HL-60 (cell line): ENCODE results near the gene GPC5.

ENCODE experiments used
- DNase-seq, 2 experiments: peaks; one replicate each; pipeline ENCODE4 v3.0.0-alpha.2; 2010 to 2020; ENCODE audit warnings: low read depth in 1 of 2, low spot score in 1 of 2
- H3K27ac ChIP-seq: fragments of 250-450 bp; sonication (Bioruptor Pico); replicated peaks from 2 replicates; pipeline ENCODE4 v1.5.1; 2020; ENCODE audit warnings: mild to moderate bottlenecking, moderate library complexity
- H3K27me3 ChIP-seq: fragments of 250-450 bp; sonication (Bioruptor Pico); 2 replicates; pipeline ENCODE4 v1.5.1; 2021; ENCODE audit warnings: mild to moderate bottlenecking, moderate library complexity; ENCODE audit not compliant: insufficient read depth, poor library complexity, severe bottlenecking
- H3K4me3 ChIP-seq: replicated peaks from 2 replicates; pipeline ENCODE4 v1.5.1; 2011; ENCODE audit warnings: mild to moderate bottlenecking, control low read depth, low read length; ENCODE audit not compliant: insufficient read depth
- CTCF ChIP-seq: IDR thresholded peaks from one replicate; pipeline ENCODE4 v1.5.1; 2011; ENCODE audit warnings: low read length, control low read depth, inconsistent platforms; ENCODE audit not compliant: insufficient read depth
- GABPA ChIP-seq: IDR thresholded peaks from 2 replicates; pipeline ENCODE4 v1.6.1; 2012; ENCODE audit warnings: low read depth
- POLR2AphosphoS5 ChIP-seq: IDR thresholded peaks from 2 replicates; pipeline ENCODE4 v1.6.1; 2012; ENCODE audit warnings: low read depth
- REST ChIP-seq: IDR thresholded peaks from 2 replicates; pipeline ENCODE4 v1.6.1; 2012; ENCODE audit warnings: low read depth; ENCODE audit not compliant: insufficient replicate concordance
- SPI1 ChIP-seq: IDR thresholded peaks from 2 replicates; pipeline ENCODE4 v1.6.1; 2012; ENCODE audit warnings: low read depth, mild to moderate bottlenecking, borderline replicate concordance

GPC5 gene

GRCh38 chr13:91647361-91647990 lies 249.1 kb downstream of the GPC5 start:
- no peaks in the 10 kb centered on the region for H3K27me3 ChIP-seq
- TF ChIP-seq SPI1 (no peak), CTCF (peak; percentile 48)
- H3K4me3 ChIP-seq, result no peak overlapping the region
- H3K27ac ChIP-seq, result no peak overlapping the region
- peak in 1 of 2 experiments; percentile 8 for DNase-seq

DNA sequence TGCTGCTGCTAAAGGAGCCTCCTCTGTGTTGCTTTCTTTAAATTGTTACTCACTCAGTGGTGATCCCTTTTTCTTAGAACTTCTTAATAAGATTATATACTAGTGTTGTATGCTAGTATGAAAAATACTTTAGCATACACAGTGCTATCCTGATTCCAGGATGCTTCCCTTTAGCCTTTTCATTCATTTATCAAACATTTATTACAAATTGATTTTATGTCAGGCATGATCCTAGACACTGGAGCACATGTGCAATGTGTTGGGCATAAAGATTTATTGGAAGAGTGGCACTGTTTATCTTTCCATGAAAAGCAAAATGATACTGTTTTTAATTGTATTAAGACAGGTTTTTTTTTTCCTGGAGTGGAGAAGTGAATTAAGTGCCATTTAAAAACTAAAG lies 249.6 kb downstream of the GPC5 start:
- H3K4me3 ChIP-seq, result no peak overlapping the region
- TF ChIP-seq SPI1 (no peak), REST (no peak), CTCF (no peak), POLR2AphosphoS5 (no peak), GABPA (no peak)
- no peak overlapping the region for H3K27ac ChIP-seq
- no peak for DNase-seq
- H3K27me3 ChIP-seq, result no peaks in the 10 kb centered on the region

- Histone ChIP-seq H3K27ac (no peak overlapping the region), H3K27me3 (no peaks in the 10 kb centered on the region), H3K4me3 (no peak overlapping the region)
- no peak for DNase-seq
- TF ChIP-seq GABPA (no peak), REST (no peak), SPI1 (no peak), CTCF (no peak), POLR2AphosphoS5 (no peak)
These were observed 251.0 kb downstream of the GPC5 start for GRCh38 chr13:91649456-91649855.
